GM21423 (cell line): Measurements from ENCODE around the gene CRACR2B.

Experiments
- ATAC-seq: cut with Tn5 transposase; IDR thresholded peaks from one replicate; pipeline ENCODE4 v1.9.1; 2021; ENCODE audit warnings: mild to moderate bottlenecking, moderate library complexity; ENCODE audit not compliant: unreplicated experiment

The CRACR2B gene

DNA sequence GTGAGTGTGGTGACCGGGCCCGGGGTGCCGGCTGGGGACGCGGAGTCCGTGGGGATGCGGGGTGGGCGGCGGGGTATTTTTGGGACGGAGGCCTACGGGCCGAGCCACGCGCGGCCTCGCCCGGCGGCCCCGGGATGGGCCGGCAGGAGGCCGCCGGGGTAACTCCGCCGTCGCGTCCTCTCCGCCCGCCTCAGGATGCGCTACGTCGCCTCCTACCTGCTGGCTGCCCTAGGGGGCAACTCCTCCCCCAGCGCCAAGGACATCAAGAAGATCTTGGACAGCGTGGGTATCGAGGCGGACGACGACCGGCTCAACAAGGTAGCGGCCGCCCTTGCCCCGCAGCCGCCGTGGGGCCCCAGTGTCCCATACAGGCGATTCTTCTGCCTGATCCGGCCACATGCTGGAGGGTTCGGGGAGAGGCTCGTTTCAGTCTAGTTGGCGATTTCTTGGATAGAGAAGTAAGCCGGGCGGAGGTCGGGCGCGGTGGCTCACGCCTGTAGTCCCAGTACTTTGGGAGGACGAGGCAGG, 17.6 kb upstream of the CRACR2B start:
- ATAC-seq: peak; percentile 5

- ATAC-seq: no peak
These were observed 16.1 kb upstream of the CRACR2B start for GRCh38 chr11:811446-812245.

DNA sequence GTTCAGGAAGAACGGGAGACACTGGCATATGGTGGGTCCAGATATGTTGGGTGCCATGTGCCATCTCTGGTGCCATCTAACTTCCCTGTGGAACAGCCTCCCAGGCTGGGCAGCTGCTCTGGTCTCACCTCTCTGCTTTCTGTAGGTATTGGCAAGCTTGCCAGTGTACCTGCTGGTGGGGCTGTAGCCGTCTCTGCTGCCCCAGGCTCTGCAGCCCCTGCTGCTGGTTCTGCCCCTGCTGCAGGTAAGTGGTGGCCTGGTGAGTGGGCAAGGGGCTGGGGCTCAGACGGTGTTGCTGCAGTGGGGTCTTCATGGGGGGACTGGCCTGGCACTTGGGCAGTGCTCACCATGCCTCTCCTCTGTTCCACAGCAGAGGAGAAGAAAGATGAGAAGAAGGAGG, 15.3 kb upstream of the CRACR2B start:
- no peak for ATAC-seq

GRCh38 chr11:813072-813455, 14.7 kb upstream of the CRACR2B start:
- no peak for ATAC-seq

DNA sequence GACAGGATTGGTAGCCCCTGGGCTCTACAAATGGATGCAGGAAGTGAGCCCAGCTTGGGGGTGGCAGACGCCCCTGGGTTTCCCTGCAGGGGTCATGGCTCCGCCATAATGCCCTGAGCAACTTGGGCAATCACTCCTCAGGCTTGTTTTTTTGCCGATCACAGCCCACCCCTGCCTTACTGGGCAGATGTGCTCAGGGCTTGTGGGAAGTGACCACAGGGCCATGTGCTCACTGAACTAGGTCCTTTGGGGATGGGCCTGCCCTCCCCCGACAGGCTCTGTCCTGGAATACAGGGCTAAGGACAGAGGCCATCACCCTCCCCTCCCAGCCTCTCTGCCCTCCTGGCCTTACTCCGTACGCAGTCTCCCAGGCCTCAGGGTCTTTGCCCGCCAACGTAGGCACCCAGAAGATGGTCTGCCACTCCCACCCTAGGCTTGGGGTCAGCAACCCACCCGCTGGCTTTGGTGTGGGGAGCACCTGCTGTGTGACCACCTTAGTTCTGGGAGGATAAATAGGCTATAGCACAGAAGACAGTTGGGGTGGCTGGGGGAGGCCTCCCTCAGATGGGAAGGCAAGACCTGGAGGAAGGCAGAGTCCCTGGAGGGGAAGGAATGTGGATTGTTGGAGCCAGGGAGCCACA, 14.1 kb upstream of the CRACR2B start:
- ATAC-seq: no peak

GRCh38 chr11:815675-816432, 11.9 kb upstream of the CRACR2B start:
- no peak for ATAC-seq

DNA sequence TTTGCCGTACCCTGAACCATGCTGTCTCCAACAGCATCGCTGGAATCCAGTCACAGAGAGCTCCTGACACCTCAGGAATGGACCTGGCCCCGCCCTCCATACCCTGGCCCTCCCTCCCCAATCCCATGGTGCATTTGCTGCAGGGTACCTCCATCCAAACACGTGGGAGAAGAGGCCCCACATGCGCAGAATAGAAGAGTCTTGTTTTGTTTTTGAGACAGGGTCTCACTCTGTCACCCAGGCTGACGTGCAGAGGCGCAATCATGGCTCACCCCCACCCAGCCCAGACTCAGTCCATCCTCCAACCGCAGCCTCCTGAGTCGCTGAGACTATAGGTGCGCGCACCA, 11.3 kb upstream of the CRACR2B start:
- no peak for ATAC-seq

DNA sequence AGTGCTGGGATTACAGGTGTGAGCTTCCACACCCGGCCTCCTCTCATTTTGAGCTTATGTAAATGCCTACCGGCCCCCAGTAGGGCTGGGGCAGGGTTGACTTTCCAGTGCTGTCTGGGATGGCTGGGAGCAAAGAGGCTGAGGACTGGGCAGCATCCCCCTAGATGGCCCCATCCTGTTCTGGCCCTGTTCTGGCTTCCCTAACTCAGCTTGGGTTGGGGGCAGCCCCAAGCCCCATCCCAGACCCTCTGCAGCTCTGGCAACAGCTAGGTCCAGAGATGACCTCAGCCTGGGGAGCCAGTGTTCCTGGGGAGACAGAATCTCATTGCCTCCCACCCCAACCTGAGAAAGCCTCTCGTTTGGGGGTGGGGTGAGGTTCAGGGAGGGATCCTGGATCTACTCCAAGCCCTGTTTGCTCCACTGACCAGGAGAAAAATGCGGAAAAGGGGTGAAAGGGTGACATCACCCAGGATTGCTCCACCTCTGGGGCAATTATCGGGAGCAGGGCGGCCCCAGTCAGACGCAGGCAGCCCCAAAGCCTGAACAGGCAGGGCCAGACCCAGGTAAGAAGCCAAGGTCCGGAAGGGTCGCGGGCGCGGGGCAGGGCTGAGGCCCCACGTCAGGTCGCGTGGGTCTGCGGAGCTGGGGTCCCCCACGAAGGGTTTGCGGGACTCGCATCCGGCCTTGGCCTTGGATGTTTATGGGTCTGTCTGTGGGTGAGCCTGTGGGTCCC, 9.2 kb upstream of the CRACR2B start, which contains the start of gene PNPLA2:
PNPLA2 (plus strand) TSS at position 519 of the 733 bp plus-strand sequence. CDS start 805 bp downstream, outside the sequence.
- ATAC-seq: no peak

DNA sequence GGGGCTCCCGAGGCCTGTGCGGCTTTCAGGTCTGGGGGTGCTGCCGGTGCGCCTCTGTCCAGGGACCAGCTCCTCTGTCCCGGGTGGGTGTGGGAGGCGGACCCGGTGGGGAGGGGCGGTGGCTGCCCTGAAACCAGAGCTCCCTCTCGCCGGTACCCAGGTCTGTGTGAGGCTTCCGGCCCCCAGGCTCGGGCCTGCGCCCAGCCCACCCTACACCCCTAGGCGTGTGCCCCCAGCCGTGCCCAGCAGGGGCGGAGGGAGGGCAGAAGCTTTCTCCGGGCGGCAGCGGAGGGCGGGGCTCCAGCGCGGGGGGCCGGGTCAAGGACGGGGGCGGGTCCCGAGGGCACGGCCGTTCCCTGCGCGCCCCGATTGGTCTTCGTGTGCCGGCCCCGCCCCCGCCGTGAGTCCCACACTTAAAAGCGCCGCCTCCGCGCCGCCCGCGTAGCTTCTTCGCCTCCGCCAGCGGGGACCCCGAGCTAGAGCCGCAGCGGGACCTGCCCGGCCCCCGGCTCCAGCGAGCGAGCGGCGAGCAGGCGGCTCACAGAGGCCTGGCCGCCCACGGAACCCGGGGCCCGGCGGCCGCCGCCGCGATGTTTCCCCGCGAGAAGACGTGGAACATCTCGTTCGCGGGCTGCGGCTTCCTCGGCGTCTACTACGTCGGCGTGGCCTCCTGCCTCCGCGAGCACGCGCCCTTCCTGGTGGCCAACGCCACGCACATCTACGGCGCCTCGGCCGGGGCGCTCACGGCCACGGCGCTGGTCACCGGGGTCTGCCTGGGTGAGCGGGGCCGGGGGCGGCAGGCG, 8.4 kb upstream of the CRACR2B start:
- ATAC-seq: peak; percentile 68

GRCh38 chr11:819943-820649, 7.6 kb upstream of the CRACR2B start:
- ATAC-seq: peak; percentile 51

DNA sequence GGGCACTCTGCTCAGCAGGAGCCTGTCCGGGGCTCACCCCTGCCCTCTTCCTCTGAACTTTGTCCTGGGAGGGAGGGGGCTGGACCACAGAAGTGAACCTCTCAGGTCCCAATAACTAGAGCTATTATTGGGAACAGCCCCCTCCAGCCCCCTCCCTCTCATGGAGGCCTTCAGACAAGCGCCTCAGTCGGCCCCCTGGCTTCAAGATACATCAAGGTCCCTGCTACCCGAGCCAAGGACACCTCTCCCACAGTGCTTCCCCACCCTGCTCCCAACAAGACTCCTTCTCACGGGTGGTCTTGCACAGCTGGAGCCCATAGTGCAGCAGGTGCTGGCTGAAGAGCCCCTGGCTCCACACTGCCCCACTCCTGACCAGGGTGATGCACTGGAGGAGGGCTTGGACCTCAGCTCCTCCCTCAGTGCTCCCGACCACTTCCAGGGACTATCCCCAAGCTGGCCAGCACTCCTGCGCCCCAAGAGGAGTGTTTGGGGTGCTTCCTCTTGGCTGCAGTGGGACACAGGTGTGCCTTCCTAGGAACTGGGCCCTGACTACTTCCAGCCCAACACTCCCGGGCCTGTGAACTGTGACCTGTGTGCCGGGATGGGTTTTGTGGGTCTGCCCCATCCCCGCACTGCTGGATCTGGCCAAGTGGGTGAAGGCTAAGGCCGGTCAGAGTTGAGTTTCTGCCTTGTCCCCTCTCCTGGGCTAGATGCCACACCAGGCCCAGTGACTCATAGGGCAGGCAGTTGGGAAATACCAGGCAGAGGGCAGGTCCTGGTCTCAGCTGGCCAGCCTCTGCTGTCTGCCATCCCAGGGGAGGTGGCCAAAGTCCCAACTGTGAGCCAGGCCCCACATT, 6.8 kb upstream of the CRACR2B start:
- ATAC-seq: no peak

DNA sequence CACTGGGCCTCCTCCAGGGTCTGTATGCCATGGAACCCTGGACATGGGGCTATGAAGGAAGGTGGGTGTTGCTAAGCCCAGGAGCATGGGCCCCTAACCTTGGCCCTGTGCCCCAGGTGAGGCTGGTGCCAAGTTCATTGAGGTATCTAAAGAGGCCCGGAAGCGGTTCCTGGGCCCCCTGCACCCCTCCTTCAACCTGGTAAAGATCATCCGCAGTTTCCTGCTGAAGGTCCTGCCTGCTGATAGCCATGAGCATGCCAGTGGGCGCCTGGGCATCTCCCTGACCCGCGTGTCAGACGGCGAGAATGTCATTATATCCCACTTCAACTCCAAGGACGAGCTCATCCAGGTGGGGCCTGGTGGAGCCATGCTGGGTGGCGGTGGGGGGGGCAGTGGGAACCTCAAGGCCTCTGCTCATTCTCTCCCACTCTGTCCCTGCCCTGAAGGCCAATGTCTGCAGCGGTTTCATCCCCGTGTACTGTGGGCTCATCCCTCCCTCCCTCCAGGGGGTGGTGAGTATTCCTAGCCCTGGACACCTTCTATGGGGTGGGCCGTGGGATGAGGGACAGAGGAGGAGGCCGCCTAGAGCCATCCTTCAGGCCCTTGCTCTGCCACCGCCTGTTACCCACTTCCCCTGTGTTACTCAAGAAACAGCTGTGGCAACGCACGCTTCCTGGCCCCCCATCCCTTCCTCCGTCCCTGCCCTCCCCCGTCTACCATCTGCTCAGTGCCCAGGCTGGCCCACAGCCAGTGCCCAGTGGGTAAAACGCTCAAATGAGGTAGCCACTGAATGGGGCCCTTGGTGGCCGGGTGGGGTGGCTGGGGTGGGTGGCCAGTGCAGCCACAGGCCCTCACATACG, 6.0 kb upstream of the CRACR2B start:
- no peak for ATAC-seq

GRCh38 chr11:823441-824291, 4.1 kb upstream of the CRACR2B start:
- ATAC-seq: no peak

GRCh38 chr11:824292-824880, 3.3 kb upstream of the CRACR2B start:
- ATAC-seq: no peak

GRCh38 chr11:824942-825341, 2.8 kb upstream of the CRACR2B start:
- ATAC-seq: no peak
